Left ventricle myocardium inferior (tissue), 1 donor: Measurements from ENCODE around the gene GPC5. TPM values are rescaled to one million over a fixed set of nuclear protein-coding genes. Genes with fewer than 3 reads are reported as not detected.

Experiments used
- DNase-seq: peaks from one replicate; pipeline ENCODE4 v3.0.0-alpha.2; 2020
- H3K27ac ChIP-seq: fragments of 200-600 bp; replicated peaks from 2 replicates; pipeline ENCODE4 v1.8.0; 2021
- H3K27me3 ChIP-seq: fragments of 200-600 bp; 2 replicates; pipeline ENCODE4 v1.8.0; 2021; ENCODE audit warnings: low read depth
- H3K36me3 ChIP-seq: fragments of 200-600 bp; 2 replicates; pipeline ENCODE4 v1.8.0; 2021
- H3K4me1 ChIP-seq: fragments of 200-600 bp; 2 replicates; pipeline ENCODE4 v1.8.0; 2021
- H3K4me3 ChIP-seq: fragments of 200-600 bp; 2 replicates; pipeline ENCODE4 v1.8.0; 2021; ENCODE audit warnings: mild to moderate bottlenecking, moderate library complexity
- H3K9me3 ChIP-seq: fragments of 200-600 bp; replicated peaks from 2 replicates; pipeline ENCODE4 v1.8.0; 2021
- CTCF ChIP-seq: fragments of 200-600 bp; IDR thresholded peaks from 2 replicates; pipeline ENCODE4 v1.8.0; 2021; ENCODE audit warnings: antibody characterized with exemption, mild to moderate bottlenecking, borderline replicate concordance
- intact Hi-C: fragments of 100-400 bp; cut with micrococcal nuclease; formaldehyde crosslinking; loops from one replicate; pipeline ENCODE4 v1.11.0; 2022
- total RNA-seq: library from RNA; stranded (reverse); fragmentation: NEBNext Ultra II Directional; extraction: Animal tissue kit (Norgen Biotek cat#: 25700); gene quantifications from one replicate; pipeline ENCODE4 v1.2.1, GENCODE V29; 2021
- donor health status: DM: no; HTN: yes; CAD: no; lungs with severe emphysema.

Gene GPC5
- total RNA-seq, 1 donor from 2014 or later, result 1.5 TPM

GRCh38 chr13:92225861-92226260 lies 827.4 kb downstream of the GPC5 start:
- no peaks in the 10 kb centered on the region for H3K36me3 ChIP-seq
- H3K4me1 ChIP-seq, result no peaks in the 10 kb centered on the region
- intact Hi-C loops, result no loop called here
- H3K27ac ChIP-seq, result no peak overlapping the region
- H3K27me3 ChIP-seq, result no peaks in the 10 kb centered on the region
- no peaks in the 10 kb centered on the region for H3K9me3 ChIP-seq
- no peak overlapping the region for H3K4me3 ChIP-seq
- TF ChIP-seq CTCF, result no peak
- no peak for DNase-seq

- Histone ChIP-seq H3K4me1 (no peaks in the 10 kb centered on the region), H3K36me3 (no peaks in the 10 kb centered on the region), H3K27me3 (no peaks in the 10 kb centered on the region), H3K9me3 (no peaks in the 10 kb centered on the region), H3K4me3 (no peak overlapping the region), H3K27ac (no peak overlapping the region)
- no peak for TF ChIP-seq CTCF
- DNase-seq, result no peak
- intact Hi-C loops, result no loop called here
These were observed 834.5 kb downstream of the GPC5 start for GRCh38 chr13:92232871-92233270.

- H3K4me1 ChIP-seq, result no peaks in the 10 kb centered on the region
- intact Hi-C loops, result no loop called here
- TF ChIP-seq CTCF, result no peak
These were observed 853.3 kb downstream of the GPC5 start for GRCh38 chr13:92251671-92252210.

GRCh38 chr13:92255526-92255925 lies 857.1 kb downstream of the GPC5 start:
- no peaks in the 10 kb centered on the region for H3K36me3 ChIP-seq
- no peaks in the 10 kb centered on the region for H3K27me3 ChIP-seq
- DNase-seq, result no peak
- H3K27ac ChIP-seq, result peak overlapping the region; percentile 21
- no peaks in the 10 kb centered on the region for H3K4me1 ChIP-seq
- intact Hi-C loops, result no loop called here
- no peak overlapping the region for H3K4me3 ChIP-seq
- H3K9me3 ChIP-seq, result no peaks in the 10 kb centered on the region
- TF ChIP-seq CTCF, result no peak

More at GRCh38 chr13:92251671-92252210, 853.3 kb downstream of the GPC5 start:
- H3K36me3 ChIP-seq, result no peaks in the 10 kb centered on the region
- no peaks in the 10 kb centered on the region for H3K9me3 ChIP-seq
- no peak overlapping the region for H3K4me3 ChIP-seq
- no peak for DNase-seq
- no peak overlapping the region for H3K27ac ChIP-seq
- no peaks in the 10 kb centered on the region for H3K27me3 ChIP-seq

- H3K9me3 ChIP-seq, result no peaks in the 10 kb centered on the region
- H3K4me1 ChIP-seq, result no peaks in the 10 kb centered on the region
- H3K36me3 ChIP-seq, result no peaks in the 10 kb centered on the region
- H3K4me3 ChIP-seq, result no peak overlapping the region
- DNase-seq, result no peak
- intact Hi-C loops, result no loop called here
- TF ChIP-seq CTCF, result no peak
- H3K27me3 ChIP-seq, result no peaks in the 10 kb centered on the region
- H3K27ac ChIP-seq, result no peak overlapping the region
These were observed 857.8 kb downstream of the GPC5 start for GRCh38 chr13:92256211-92256610.
